ENCODE data around the gene CASKIN2.

The CASKIN2 gene

DNA sequence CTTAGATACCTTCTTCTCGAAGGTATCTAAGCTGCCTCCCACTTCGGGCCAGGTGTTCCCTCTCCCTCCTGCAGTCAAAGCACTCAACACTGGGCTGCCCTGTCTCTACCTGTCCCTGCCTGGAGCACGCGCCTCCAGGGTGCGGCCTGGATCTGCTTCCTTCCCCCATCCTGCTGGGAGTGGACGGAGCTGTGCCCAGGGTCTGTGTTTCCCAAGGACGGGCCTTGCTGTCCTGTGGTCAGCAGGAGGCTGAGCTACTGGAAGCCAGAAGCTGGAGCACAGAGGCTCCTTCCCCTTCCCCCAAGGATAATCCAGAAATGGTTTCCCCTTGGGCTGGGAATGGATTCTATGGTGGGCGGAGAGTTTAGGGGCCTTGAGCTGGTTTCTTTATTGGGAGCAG, 26.9 kb upstream of the CASKIN2 start:
- Histone ChIP-seq H2BK5ac (ENCODE audit: low read depth, low read length, poor library complexity) (no peak overlapping the region), H3K9ac (ENCODE audit: low read length) (no peak overlapping the region), H3K23ac (ENCODE audit: low read length) (no peak overlapping the region), H2AK5ac (ENCODE audit: low read length) (no peak overlapping the region), H2AFZ (ENCODE audit: insufficient read depth, low read length, poor library complexity) (no peak overlapping the region), H3K36me3 (ENCODE audit: control insufficient read depth in 1 of 2, insufficient read depth in 2 of 2, low read length in 2 of 2) (peaks cover 0 to 2% of the 10 kb centered on the region in 2 experiments), H2BK120ac (ENCODE audit: insufficient read depth, low read length, poor library complexity) (no peak overlapping the region), H3K27me3 (ENCODE audit: insufficient read depth, low read length) (no peaks in the 10 kb centered on the region), H3K79me2 (ENCODE audit: control insufficient read depth, insufficient read depth, low read length, poor library complexity) (no peaks in the 10 kb centered on the region), H3K9me3 (ENCODE audit: insufficient read depth, low read depth, low read length) (peaks cover 2% of the 10 kb centered on the region), H4K12ac (ENCODE audit: low read depth, low read length) (no peak overlapping the region), H4K91ac (ENCODE audit: low read depth, low read length) (no peak overlapping the region), H3K79me1 (ENCODE audit: low read length) (peaks cover 5% of the 10 kb centered on the region), H3K4me3 (ENCODE audit: low read depth, low read length) (no peak overlapping the region), H3K14ac (ENCODE audit: low read length) (no peak overlapping the region), H4K8ac (ENCODE audit: low read depth, low read length) (no peak overlapping the region), H3K4me1 (ENCODE audit: control insufficient read depth in 1 of 2, insufficient read depth in 2 of 2, low read length in 2 of 2) (peaks cover 16 to 44% of the 10 kb centered on the region in 2 experiments), H2BK12ac (ENCODE audit: low read length) (no peak overlapping the region), H3K18ac (ENCODE audit: low read length) (no peak overlapping the region), H3K27ac (ENCODE audit: low read depth, low read length) (no peak overlapping the region), H3K4ac (ENCODE audit: low read depth, low read length) (no peak overlapping the region), H3K4me2 (ENCODE audit: low read length) (no peak overlapping the region)
- DNase-seq: no peak
- no CpG with 5 or more reads among the region's 8 CpGs for WGBS (ENCODE audit: extremely low coverage, insufficient coverage, insufficient read length)

DNA sequence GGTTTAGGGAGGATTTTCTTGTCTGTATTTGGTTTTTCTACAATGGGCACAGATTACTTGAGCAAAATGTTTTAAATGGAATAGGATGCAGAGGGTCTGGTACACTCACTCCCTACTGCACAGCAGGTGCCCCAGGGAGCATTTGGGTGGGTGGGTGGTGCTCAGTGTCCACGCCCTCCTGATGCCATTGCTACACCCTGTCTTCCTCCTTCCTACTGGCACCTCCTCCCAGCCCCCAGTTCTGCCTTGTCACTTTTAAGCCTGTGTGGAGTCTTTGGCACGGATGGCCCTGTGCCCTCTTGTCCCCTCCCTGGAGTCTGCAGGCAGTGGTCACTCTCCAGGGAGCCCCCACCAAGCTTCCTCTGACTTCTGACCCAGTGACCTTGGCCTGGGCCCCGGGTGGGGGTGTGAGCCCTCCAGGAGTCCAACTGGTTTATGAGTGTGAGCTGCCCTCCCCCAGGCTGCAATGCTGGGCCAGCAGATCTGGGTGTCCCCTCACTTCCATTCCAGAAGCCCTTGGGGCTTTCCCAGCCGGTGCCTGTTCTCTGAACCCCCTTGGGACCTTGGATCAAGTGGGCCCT, 25.7 kb upstream of the CASKIN2 start:
- H3K4me2 ChIP-seq (ENCODE audit: low read length): no peak overlapping the region
- no peak for DNase-seq
- no peak overlapping the region for H3K23ac ChIP-seq (ENCODE audit: low read length)
- H2BK5ac ChIP-seq (ENCODE audit: low read depth, low read length, poor library complexity): no peak overlapping the region
- H3K9me3 ChIP-seq (ENCODE audit: insufficient read depth, low read depth, low read length): peaks cover 2% of the 10 kb centered on the region
- WGBS (ENCODE audit: extremely low coverage, insufficient coverage, insufficient read length): no CpG with 5 or more reads among the region's 4 CpGs
- H3K4me1 ChIP-seq (ENCODE audit: control insufficient read depth in 1 of 2, insufficient read depth in 2 of 2, low read length in 2 of 2): peaks cover 16 to 41% of the 10 kb centered on the region in 2 experiments
- no peak overlapping the region for H4K91ac ChIP-seq (ENCODE audit: low read depth, low read length)
- H3K79me2 ChIP-seq (ENCODE audit: control insufficient read depth, insufficient read depth, low read length, poor library complexity): no peaks in the 10 kb centered on the region
- H3K4ac ChIP-seq (ENCODE audit: low read depth, low read length): peak overlapping the region; percentile 19
- H3K9ac ChIP-seq (ENCODE audit: low read length): no peak overlapping the region
- peaks cover 0 to 2% of the 10 kb centered on the region in 2 experiments for H3K36me3 ChIP-seq (ENCODE audit: control insufficient read depth in 1 of 2, insufficient read depth in 2 of 2, low read length in 2 of 2)
- H2AK5ac ChIP-seq (ENCODE audit: low read length): peak overlapping the region; percentile 38
- peak overlapping the region; percentile 17 for H2BK12ac ChIP-seq (ENCODE audit: low read length)
- H3K14ac ChIP-seq (ENCODE audit: low read length): no peak overlapping the region
- H2BK120ac ChIP-seq (ENCODE audit: insufficient read depth, low read length, poor library complexity): no peak overlapping the region
- no peak overlapping the region for H3K4me3 ChIP-seq (ENCODE audit: low read depth, low read length)
- no peak overlapping the region for H3K18ac ChIP-seq (ENCODE audit: low read length)
- no peak overlapping the region for H4K8ac ChIP-seq (ENCODE audit: low read depth, low read length)
- H2AFZ ChIP-seq (ENCODE audit: insufficient read depth, low read length, poor library complexity): no peak overlapping the region
- no peaks in the 10 kb centered on the region for H3K27me3 ChIP-seq (ENCODE audit: insufficient read depth, low read length)
- H3K79me1 ChIP-seq (ENCODE audit: low read length): peaks cover 5% of the 10 kb centered on the region
- no peak overlapping the region for H3K27ac ChIP-seq (ENCODE audit: low read depth, low read length)
- no peak overlapping the region for H4K12ac ChIP-seq (ENCODE audit: low read depth, low read length)

DNA sequence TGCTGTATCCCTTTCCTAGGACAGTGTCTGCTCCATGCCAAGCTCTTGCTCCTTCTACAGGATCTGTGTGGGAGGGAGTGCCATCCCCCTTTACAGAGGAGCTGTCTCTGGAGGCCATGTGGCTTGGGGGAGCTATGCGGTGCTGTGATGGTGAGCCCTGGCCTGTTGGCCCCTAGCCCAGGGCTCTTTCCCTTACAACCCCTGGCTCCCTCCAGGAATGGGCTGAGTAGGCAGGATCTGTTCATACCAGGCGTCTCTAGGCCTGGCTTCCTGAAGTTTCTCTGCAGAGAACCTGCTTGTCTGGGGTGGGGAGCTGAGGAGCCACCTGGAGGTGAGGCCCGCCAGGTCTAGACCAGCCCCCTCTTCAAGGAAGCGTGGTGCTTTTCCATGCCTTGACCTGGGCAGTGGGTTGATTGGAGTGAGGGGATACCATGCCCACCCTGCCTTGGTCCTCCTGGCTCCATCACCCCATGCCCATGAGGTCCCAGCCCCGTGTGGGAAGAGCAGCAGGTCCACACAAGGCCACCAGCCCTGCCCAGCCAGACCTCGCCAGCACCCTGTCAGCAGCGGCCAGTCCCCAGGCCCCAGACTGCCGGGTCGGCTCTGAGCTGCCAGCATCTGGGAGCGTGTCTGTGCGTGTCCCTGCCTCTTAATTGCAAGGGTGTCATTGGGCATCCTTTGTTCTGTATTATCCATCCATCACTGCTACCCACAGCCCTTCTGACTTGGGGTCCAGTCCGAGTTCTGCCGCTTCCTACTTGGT, 24.8 kb upstream of the CASKIN2 start:
- H3K18ac ChIP-seq (ENCODE audit: low read length): peak overlapping the region; percentile 74
- no peak overlapping the region for H2AFZ ChIP-seq (ENCODE audit: insufficient read depth, low read length, poor library complexity)
- DNase-seq: no peak
- no peak overlapping the region for H3K23ac ChIP-seq (ENCODE audit: low read length)
- H2BK12ac ChIP-seq (ENCODE audit: low read length): peak overlapping the region; percentile 75
- no peaks in the 10 kb centered on the region for H3K27me3 ChIP-seq (ENCODE audit: insufficient read depth, low read length)
- peak overlapping the region; percentile 43 for H3K4ac ChIP-seq (ENCODE audit: low read depth, low read length)
- H3K9me3 ChIP-seq (ENCODE audit: insufficient read depth, low read depth, low read length): peaks cover 2% of the 10 kb centered on the region
- H4K8ac ChIP-seq (ENCODE audit: low read depth, low read length): peak overlapping the region; percentile 71
- H2AK5ac ChIP-seq (ENCODE audit: low read length): peak overlapping the region; percentile 91
- WGBS (ENCODE audit: extremely low coverage, insufficient coverage, insufficient read length): no CpG with 5 or more reads among the region's 13 CpGs
- H3K4me3 ChIP-seq (ENCODE audit: low read depth, low read length): peak overlapping the region; percentile 12
- H2BK5ac ChIP-seq (ENCODE audit: low read depth, low read length, poor library complexity): no peak overlapping the region
- H4K12ac ChIP-seq (ENCODE audit: low read depth, low read length): peak overlapping the region; percentile 46
- H3K4me1 ChIP-seq (ENCODE audit: control insufficient read depth in 1 of 2, insufficient read depth in 2 of 2, low read length in 2 of 2): peaks cover 16 to 34% of the 10 kb centered on the region in 2 experiments
- no peaks in the 10 kb centered on the region for H3K79me2 ChIP-seq (ENCODE audit: control insufficient read depth, insufficient read depth, low read length, poor library complexity)
- peak overlapping the region; percentile 68 for H4K91ac ChIP-seq (ENCODE audit: low read depth, low read length)
- no peak overlapping the region for H3K27ac ChIP-seq (ENCODE audit: low read depth, low read length)
- H2BK120ac ChIP-seq (ENCODE audit: insufficient read depth, low read length, poor library complexity): peak overlapping the region; percentile 55
- H3K14ac ChIP-seq (ENCODE audit: low read length): peak overlapping the region; percentile 69
- H3K4me2 ChIP-seq (ENCODE audit: low read length): no peak overlapping the region
- peaks cover 5% of the 10 kb centered on the region for H3K79me1 ChIP-seq (ENCODE audit: low read length)
- no peak overlapping the region for H3K9ac ChIP-seq (ENCODE audit: low read length)
- H3K36me3 ChIP-seq (ENCODE audit: control insufficient read depth in 1 of 2, insufficient read depth in 2 of 2, low read length in 2 of 2): peaks cover 0 to 2% of the 10 kb centered on the region in 2 experiments

DNA sequence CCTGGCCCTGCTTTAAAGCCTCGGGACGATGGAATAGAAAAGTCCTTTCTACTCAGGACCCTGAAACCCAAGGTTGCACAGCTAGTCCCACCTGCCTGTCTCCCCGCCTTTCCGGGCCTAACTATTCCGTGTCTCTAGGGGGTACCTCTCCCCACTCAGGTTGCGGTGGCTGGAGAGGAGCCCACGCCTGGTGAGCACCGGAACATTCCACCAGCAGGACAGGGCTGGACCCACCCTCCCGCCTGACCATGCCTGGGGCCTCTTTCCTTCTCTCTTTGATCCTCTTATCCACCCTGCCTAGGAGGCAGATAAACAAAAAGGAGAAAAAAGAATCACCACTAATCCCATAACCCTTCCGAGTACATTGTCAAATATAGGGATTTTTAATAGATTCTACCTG, 21.0 kb upstream of the CASKIN2 start:
- no peaks in the 10 kb centered on the region for H3K27me3 ChIP-seq (ENCODE audit: insufficient read depth, low read length)
- no peak overlapping the region for H2AFZ ChIP-seq (ENCODE audit: insufficient read depth, low read length, poor library complexity)
- H4K12ac ChIP-seq (ENCODE audit: low read depth, low read length): no peak overlapping the region
- no peak overlapping the region for H3K14ac ChIP-seq (ENCODE audit: low read length)
- H3K36me3 ChIP-seq (ENCODE audit: control insufficient read depth in 1 of 2, insufficient read depth in 2 of 2, low read length in 2 of 2): peaks cover 2 to 6% of the 10 kb centered on the region in 2 experiments
- H3K9ac ChIP-seq (ENCODE audit: low read length): no peak overlapping the region
- H3K4me3 ChIP-seq (ENCODE audit: low read depth, low read length): no peak overlapping the region
- H3K4me2 ChIP-seq (ENCODE audit: low read length): no peak overlapping the region
- H3K18ac ChIP-seq (ENCODE audit: low read length): no peak overlapping the region
- H4K8ac ChIP-seq (ENCODE audit: low read depth, low read length): no peak overlapping the region
- peaks cover 18 to 19% of the 10 kb centered on the region in 2 experiments for H3K4me1 ChIP-seq (ENCODE audit: control insufficient read depth in 1 of 2, insufficient read depth in 2 of 2, low read length in 2 of 2)
- no peak overlapping the region for H2BK120ac ChIP-seq (ENCODE audit: insufficient read depth, low read length, poor library complexity)
- no peak overlapping the region for H4K91ac ChIP-seq (ENCODE audit: low read depth, low read length)
- no peak overlapping the region for H3K23ac ChIP-seq (ENCODE audit: low read length)
- DNase-seq: peak in 1 of 2 donors; percentile 45
- no peaks in the 10 kb centered on the region for H3K79me2 ChIP-seq (ENCODE audit: control insufficient read depth, insufficient read depth, low read length, poor library complexity)
- H2BK5ac ChIP-seq (ENCODE audit: low read depth, low read length, poor library complexity): no peak overlapping the region
- no peak overlapping the region for H3K27ac ChIP-seq (ENCODE audit: low read depth, low read length)
- peaks cover 2% of the 10 kb centered on the region for H3K9me3 ChIP-seq (ENCODE audit: insufficient read depth, low read depth, low read length)
- no peak overlapping the region for H2AK5ac ChIP-seq (ENCODE audit: low read length)
- H3K79me1 ChIP-seq (ENCODE audit: low read length): peaks cover 5% of the 10 kb centered on the region
- no CpG with 5 or more reads among the region's 10 CpGs for WGBS (ENCODE audit: extremely low coverage, insufficient coverage, insufficient read length)
- H3K4ac ChIP-seq (ENCODE audit: low read depth, low read length): no peak overlapping the region
- H2BK12ac ChIP-seq (ENCODE audit: low read length): no peak overlapping the region
